Adrenal gland (tissue), 5 donors: ENCODE results near the gene KDM4C.

Experiments
- CTCF ChIP-seq, 6 experiments: fragments of 450-650 bp in 4 of 6; fragments of 200-600 bp in 2 of 6; sonication (generic) in 1 of 6; IDR thresholded peaks; 1 replicate in 5 of 6; 2 replicates in 1 of 6; pipeline versions ENCODE4 v1.5.1 to v1.8.0; 2016 to 2021; ENCODE audit warnings: antibody characterized with exemption in 6 of 6, mild to moderate bottlenecking in 2 of 6, moderate library complexity in 1 of 6
- POLR2A ChIP-seq, 2 donors: fragments of 450-650 bp; IDR thresholded peaks; one replicate each; pipeline ENCODE4 v1.6.1; 2017; ENCODE audit warnings: antibody characterized with exemption in 2 of 2, mild to moderate bottlenecking in 2 of 2, moderate library complexity in 1 of 2
- donor health status: DM: no; HTN: no; CAD: no.

DNA sequence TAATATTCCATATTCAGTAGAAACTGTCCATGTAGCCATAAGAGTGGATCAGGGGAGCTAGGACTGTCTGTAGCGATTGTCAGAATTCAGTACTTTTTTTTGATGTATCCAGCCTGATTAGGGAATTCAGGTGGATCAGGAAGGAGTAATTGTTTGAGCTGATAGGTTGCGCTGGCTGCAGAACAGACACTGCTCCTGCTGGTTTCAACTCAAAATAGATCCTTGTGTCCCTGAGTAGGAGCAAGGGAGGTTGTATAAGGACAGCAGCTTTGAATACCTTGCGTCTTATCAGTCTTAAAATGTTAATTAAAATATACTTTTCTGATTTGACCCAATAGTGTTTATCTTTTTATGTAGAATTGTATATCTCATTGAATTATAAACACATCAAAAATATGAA lies 229.6 kb downstream of the KDM4C start:
- TF ChIP-seq POLR2A (IDR thresholded peaks at IDR 0.05) (no peak), CTCF (IDR thresholded peaks at IDR 0.05) (no peak)
